ENCODE results near the gene NATD1.

GRCh38 chr17:21282850-21283249, 29.6 kb upstream of the NATD1 start:
- TF ChIP-seq CTCF (conservative IDR thresholded peaks at IDR 0.05; ENCODE audit: low read depth, low read length), result no peak
- no peak for TF ChIP-seq EZH2 (IDR thresholded peaks at IDR 0.05; ENCODE audit: borderline replicate concordance, low read depth, low read length, poor library complexity, severe bottlenecking)
